ENCODE data around the gene ACAD8.

ACAD8 gene

DNA sequence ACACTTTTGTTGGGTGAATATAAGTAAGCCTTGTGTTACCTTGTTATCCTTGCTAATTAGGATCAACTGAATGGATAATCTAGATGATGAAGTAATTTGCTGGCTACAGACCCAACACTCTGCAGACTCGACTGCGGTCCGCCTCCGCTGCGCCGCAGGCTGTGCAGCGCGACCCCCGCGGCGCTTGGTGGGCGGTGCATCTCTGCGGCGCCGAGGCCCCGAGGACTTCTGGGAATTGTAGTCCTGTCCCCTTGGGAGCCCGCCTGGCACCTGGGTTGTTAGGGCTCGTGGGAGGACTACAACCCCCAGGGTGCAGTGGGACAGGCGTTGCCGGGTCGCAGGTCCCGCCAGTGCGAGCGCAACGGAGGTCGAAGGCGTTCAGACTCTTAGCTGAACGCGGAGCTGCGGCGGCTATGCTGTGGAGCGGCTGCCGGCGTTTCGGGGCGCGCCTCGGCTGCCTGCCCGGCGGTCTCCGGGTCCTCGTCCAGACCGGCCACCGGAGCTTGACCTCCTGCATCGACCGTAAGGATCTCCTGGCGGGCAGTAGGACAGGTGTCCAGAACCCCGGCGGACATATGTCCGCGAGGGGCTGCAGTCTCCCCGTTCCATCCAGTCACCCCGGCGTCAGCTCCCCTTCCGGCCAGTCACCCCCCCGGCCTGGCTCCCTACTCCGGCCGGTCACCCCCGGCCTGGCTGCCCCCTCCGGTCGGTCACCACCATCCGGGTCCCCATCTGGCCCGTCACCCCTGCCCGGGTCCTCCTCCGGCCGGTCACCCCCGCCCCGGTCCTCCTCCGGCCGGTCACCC lies at the start of gene ACAD8, which contains the start of gene THYN1:
Gene ACAD8 (plus strand): TSS at position 381 of the 806 bp plus-strand sequence. CDS start 33 bp downstream, at position 414.
Gene THYN1 (minus strand): TSS at position 165 of the 806 bp plus-strand sequence. CDS start 470 bp downstream, outside the sequence.
- peak; percentile 98 for DNase-seq
- Mint-ChIP-seq H3K4me1 (peaks cover 44% of the 10 kb centered on the region), H3K27me3 (no peaks in the 10 kb centered on the region), H3K27ac (peak within 1 kb of the TSS; percentile 85), H3K9me3 (no peaks in the 10 kb centered on the region), H3K36me3 (peaks cover 21% of the 10 kb centered on the region), H3K4me3 (peak within 1 kb of the TSS; percentile 94)
- CTCF ChIA-PET = interaction anchor here (1.3 to 2.5 kb wide), 2 partner anchors 9 kb away, joined by 4 to 19 read pairs; no protein-coding TSS in a partner anchor

GRCh38 chr11:134205729-134206128 lies 47.6 kb upstream of the ACAD8 start:
- no peaks in the 10 kb centered on the region for H3K9me3 Mint-ChIP-seq
- DNase-seq = no peak
- H3K4me3 Mint-ChIP-seq = no peak overlapping the region
- peaks cover 2% of the 10 kb centered on the region for H3K4me1 Mint-ChIP-seq
- no peaks in the 10 kb centered on the region for H3K27me3 Mint-ChIP-seq
- H3K27ac Mint-ChIP-seq = no peak overlapping the region
- peaks cover 80% of the 10 kb centered on the region for H3K36me3 Mint-ChIP-seq
- CTCF ChIA-PET = interaction anchor here (2.2 kb wide), 1 partner anchor 56 kb away, joined by 11 read pairs; no protein-coding TSS in a partner anchor

DNA sequence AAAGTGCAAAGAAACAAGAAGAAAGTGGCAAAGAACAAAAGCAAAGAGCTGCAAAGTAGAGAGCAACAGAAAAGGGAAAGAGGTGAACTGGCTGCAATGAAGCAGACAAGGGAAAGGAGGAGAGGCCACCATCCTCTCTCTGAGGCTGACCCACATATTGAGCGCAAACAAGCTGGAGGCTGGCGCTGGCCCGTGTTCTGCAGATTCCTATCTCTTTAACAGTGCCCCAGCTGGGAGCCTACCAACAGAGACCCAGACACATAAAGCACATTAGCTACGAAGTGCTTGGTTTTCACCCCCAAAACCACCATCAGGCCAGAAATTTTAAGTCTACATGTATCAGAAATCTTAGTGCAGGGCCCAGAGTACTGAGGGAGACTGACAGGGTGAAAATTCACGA lies 47.2 kb upstream of the ACAD8 start:
- DNase-seq = no peak
- H3K9me3 Mint-ChIP-seq = no peaks in the 10 kb centered on the region
- CTCF ChIA-PET = interaction anchor here (2.2 to 5.2 kb wide), 2 partner anchors 39 to 55 kb away, joined by 11 to 32 read pairs; no protein-coding TSS in a partner anchor
- H3K27ac Mint-ChIP-seq = no peak overlapping the region
- H3K4me3 Mint-ChIP-seq = no peak overlapping the region
- H3K4me1 Mint-ChIP-seq = peaks cover 2% of the 10 kb centered on the region
- no peaks in the 10 kb centered on the region for H3K27me3 Mint-ChIP-seq
- H3K36me3 Mint-ChIP-seq = peaks cover 78% of the 10 kb centered on the region

DNA sequence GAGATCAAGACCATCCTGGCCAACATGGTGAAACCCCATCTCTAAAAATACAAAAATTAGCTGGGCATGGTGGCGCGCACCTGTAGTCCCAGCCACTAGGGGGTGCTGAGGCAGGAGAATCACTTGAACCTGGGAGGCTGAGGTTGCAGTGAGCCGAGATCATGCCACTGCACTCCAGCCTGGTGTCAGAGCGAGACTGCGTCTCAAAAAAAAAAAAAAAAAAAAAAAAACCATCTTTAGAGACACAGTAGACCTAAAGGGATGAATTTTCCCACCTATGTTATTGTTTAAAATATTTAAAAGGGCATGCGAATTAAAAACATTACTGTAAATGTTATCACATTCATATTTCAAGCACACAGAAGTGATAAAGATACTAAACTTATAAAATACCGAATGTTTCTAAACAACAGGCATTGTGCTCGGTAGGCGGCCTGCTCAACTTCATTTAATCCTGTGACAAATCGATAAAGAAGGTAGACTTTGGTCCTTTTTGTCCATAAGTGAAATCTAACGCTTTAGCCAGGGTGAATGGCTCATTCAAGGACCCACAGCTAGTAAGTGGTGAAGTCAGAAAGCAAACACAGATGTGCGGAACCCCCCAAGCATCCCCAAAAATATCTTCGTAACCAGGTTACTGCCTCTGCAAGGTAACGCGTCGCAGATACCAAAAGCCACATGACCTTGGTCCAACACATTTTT lies 45.7 kb upstream of the ACAD8 start:
- Mint-ChIP-seq H3K27ac (peak overlapping the region; percentile 11), H3K9me3 (no peaks in the 10 kb centered on the region), H3K36me3 (peaks cover 78% of the 10 kb centered on the region), H3K4me3 (no peak overlapping the region), H3K4me1 (peaks cover 11% of the 10 kb centered on the region), H3K27me3 (no peaks in the 10 kb centered on the region)
- CTCF ChIA-PET = interaction anchor here (0.6 to 5.2 kb wide), 12 partner anchors 10 to 54 kb away, joined by 3 to 32 read pairs (median 3); partner anchors contain the start of gene VPS26B
- peak; percentile 80 for DNase-seq

GRCh38 chr11:134215836-134216235 lies 37.5 kb upstream of the ACAD8 start:
- no peak for DNase-seq
- H3K27ac Mint-ChIP-seq = peak overlapping the region; percentile 43
- H3K4me1 Mint-ChIP-seq = peaks cover 52% of the 10 kb centered on the region
- CTCF ChIA-PET = no interaction called here
- H3K9me3 Mint-ChIP-seq = no peaks in the 10 kb centered on the region
- no peak overlapping the region for H3K4me3 Mint-ChIP-seq
- no peaks in the 10 kb centered on the region for H3K27me3 Mint-ChIP-seq
- H3K36me3 Mint-ChIP-seq = peaks cover 59% of the 10 kb centered on the region

GRCh38 chr11:134216816-134217215 lies 36.6 kb upstream of the ACAD8 start:
- Mint-ChIP-seq H3K4me1 (peaks cover 55% of the 10 kb centered on the region), H3K27ac (no peak overlapping the region)

GRCh38 chr11:134223121-134223520 lies 30.2 kb upstream of the ACAD8 start:
- Mint-ChIP-seq H3K36me3 (peaks cover 42% of the 10 kb centered on the region), H3K4me3 (peak overlapping the region; percentile 95), H3K4me1 (peaks cover 73% of the 10 kb centered on the region), H3K27me3 (no peaks in the 10 kb centered on the region), H3K9me3 (no peaks in the 10 kb centered on the region), H3K27ac (peak overlapping the region; percentile 88)
- peak; percentile 45 for DNase-seq
- CTCF ChIA-PET = interaction anchor here (1.0 to 2.8 kb wide), 3 partner anchors 21 to 45 kb away, joined by 3 to 11 read pairs (median 5); no protein-coding TSS in a partner anchor

More at GRCh38 chr11:134216816-134217215, 36.6 kb upstream of the ACAD8 start:
- H3K36me3 Mint-ChIP-seq = peaks cover 55% of the 10 kb centered on the region
- H3K4me3 Mint-ChIP-seq = no peak overlapping the region
- CTCF ChIA-PET = no interaction called here
- no peak for DNase-seq
- no peaks in the 10 kb centered on the region for H3K27me3 Mint-ChIP-seq
- no peaks in the 10 kb centered on the region for H3K9me3 Mint-ChIP-seq

- no peaks in the 10 kb centered on the region for H3K27me3 Mint-ChIP-seq
- peak within 1 kb of the TSS; percentile 96 for H3K4me3 Mint-ChIP-seq
- DNase-seq = peak; percentile 98
- peaks cover 34% of the 10 kb centered on the region for H3K36me3 Mint-ChIP-seq
- CTCF ChIA-PET = interaction anchor here (0.6 to 2.8 kb wide), 6 partner anchors 17 to 44 kb away, joined by 3 to 11 read pairs (median 4); no protein-coding TSS in a partner anchor
- H3K27ac Mint-ChIP-seq = peak within 1 kb of the TSS; percentile 98
- no peaks in the 10 kb centered on the region for H3K9me3 Mint-ChIP-seq
- H3K4me1 Mint-ChIP-seq = peaks cover 73% of the 10 kb centered on the region
Observed at GRCh38 chr11:134223836-134224709, 29.3 kb upstream of the ACAD8 start, which contains the start of the genes NCAPD3 and VPS26B. NCAPD3 (minus strand) TSS chr11:134223967; CDS start chr11:134223926, 41 bp downstream. VPS26B (plus strand) TSS chr11:134224671; CDS start chr11:134225123, 452 bp downstream.

DNA sequence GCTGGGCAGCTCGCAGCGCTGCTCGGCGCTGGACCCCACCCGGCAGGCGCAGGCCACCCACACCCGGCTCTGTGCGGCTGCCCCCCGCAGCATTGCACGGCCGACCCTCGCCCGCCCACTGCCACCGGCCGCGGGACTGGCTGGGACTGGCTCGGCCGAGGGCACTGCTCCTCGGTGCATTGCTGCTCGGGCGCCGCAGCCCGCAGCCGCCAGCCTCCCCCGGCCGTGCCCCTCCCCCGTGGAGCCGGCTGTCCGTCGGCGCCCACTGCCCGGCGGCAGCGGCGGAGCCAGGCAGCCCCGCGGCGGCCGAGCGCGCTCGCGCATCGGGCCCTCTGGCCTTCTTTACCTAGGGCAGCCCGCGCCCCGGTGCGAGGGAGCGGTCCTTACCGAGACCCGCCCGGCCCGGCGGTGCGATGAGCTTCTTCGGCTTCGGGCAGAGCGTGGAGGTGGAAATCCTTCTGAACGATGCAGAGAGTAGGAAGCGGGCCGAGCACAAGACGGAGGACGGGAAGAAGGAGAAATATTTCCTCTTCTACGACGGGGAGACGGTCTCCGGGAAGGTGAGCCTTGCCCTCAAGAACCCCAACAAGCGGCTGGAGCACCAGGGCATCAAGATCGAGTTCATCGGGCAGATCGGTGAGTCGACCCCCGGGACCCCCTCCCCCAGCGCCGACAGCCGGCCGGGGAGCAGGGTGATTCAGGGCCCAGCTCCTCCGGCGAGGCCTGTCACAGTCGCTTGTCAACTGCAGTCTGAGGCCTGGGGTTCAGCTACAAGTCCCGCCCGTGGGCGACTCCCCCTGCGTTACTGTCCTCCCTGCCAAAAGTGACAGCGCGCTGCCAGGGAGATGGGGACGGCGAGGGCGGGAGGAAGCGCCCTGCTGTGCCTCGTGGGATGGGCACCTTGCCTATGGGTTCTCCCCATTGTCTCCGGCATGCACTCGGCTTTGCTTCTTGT lies 28.4 kb upstream of the ACAD8 start:
- Mint-ChIP-seq H3K27ac (peak overlapping the region; percentile 95), H3K36me3 (peaks cover 38% of the 10 kb centered on the region), H3K4me1 (peaks cover 79% of the 10 kb centered on the region), H3K4me3 (peak overlapping the region; percentile 96), H3K9me3 (no peaks in the 10 kb centered on the region), H3K27me3 (no peaks in the 10 kb centered on the region)
- peak; percentile 83 for DNase-seq
- CTCF ChIA-PET = interaction anchor here (0.6 to 2.8 kb wide), 5 partner anchors 18 to 51 kb away, joined by 3 to 11 read pairs (median 4); partner anchors contain the start of gene GLB1L3

- Mint-ChIP-seq H3K4me1 (peaks cover 83% of the 10 kb centered on the region), H3K27ac (no peak overlapping the region), H3K9me3 (no peaks in the 10 kb centered on the region), H3K27me3 (no peaks in the 10 kb centered on the region), H3K4me3 (peak overlapping the region; percentile 96), H3K36me3 (peaks cover 31% of the 10 kb centered on the region)
- CTCF ChIA-PET = interaction anchor here (1.1 to 2.0 kb wide), 3 partner anchors 15 to 49 kb away, joined by 3 to 7 read pairs (median 5); partner anchors contain the start of gene GLB1L3
- DNase-seq = no peak
Observed at GRCh38 chr11:134226806-134227325, 26.5 kb upstream of the ACAD8 start.

- H3K27me3 Mint-ChIP-seq = no peaks in the 10 kb centered on the region
- CTCF ChIA-PET = interaction anchor here (2.5 kb wide), 1 partner anchor 16 kb away, joined by 9 read pairs; no protein-coding TSS in a partner anchor
- peak overlapping the region; percentile 37 for H3K27ac Mint-ChIP-seq
- DNase-seq = peak; percentile 46
- H3K9me3 Mint-ChIP-seq = no peaks in the 10 kb centered on the region
- H3K4me1 Mint-ChIP-seq = peaks cover 80% of the 10 kb centered on the region
- no peak overlapping the region for H3K4me3 Mint-ChIP-seq
- H3K36me3 Mint-ChIP-seq = peaks cover 22% of the 10 kb centered on the region
Observed at GRCh38 chr11:134228625-134229024, 24.7 kb upstream of the ACAD8 start.
